HCT116 (cell line): Measurements from ENCODE around the gene LRRTM4. TPM values are rescaled to one million over a fixed set of nuclear protein-coding genes. Genes with fewer than 3 reads are reported as not detected.

Experiments
- ATAC-seq: fragments of 200-7000 bp; cut with Tn5 transposase; 2 replicates; pipeline ENCODE4 v1.9.1; 2020; ENCODE audit warnings: mild to moderate bottlenecking, moderate library complexity
- BruUV-seq: library from RNA; stranded (reverse); fragments of 400-500 nt; replicated peaks from 2 replicates; lab custom pipeline; 2021; lab: Mats Ljungman, UMichigan
- CTCF ChIA-PET: fragments of 300-600 bp; sonication (Branson Sonifier 250); formaldehyde crosslinking; loops from one replicate; lab custom pipeline; 2021; ENCODE audit warnings: antibody characterized with exemption; lab: Charles Lee
- POLR2A ChIA-PET: fragments of 300-600, 350-600 bp; sonication (Branson Sonifier 250); formaldehyde crosslinking; loops from one replicate; lab custom pipeline; 2021; ENCODE audit warnings: antibody characterized with exemption; lab: Charles Lee
- RAD21 ChIA-PET, 2 experiments: fragments of 300-600 bp; sonication (Branson Sonifier 250); formaldehyde crosslinking; loops; one replicate each; lab custom pipeline; 2023; ENCODE audit warnings: low total read pairs in 2 of 2; ENCODE audit not compliant: uncharacterized antibody in 2 of 2, unreplicated experiment in 2 of 2, low non-redundant PET in 1 of 2; lab: Charles Lee
- DNase-seq: peaks from one replicate; pipeline ENCODE4 v3.0.0-alpha.2; 2010; ENCODE audit warnings: low read depth, low spot score
- H2AFZ ChIP-seq: fragments of 200-600 bp; shearing (Covaris generic), sonication (generic); 2 replicates; pipeline ENCODE4 v1.6.1; 2017; ENCODE audit warnings: low read depth, mixed run types, mixed read lengths, antibody characterized with exemption, low read length; ENCODE audit not compliant: poor library complexity, severe bottlenecking
- H3K27ac ChIP-seq: 2 replicates; pipeline ENCODE4 v1.5.1; 2012; ENCODE audit warnings: low read depth, low read length
- H3K27me3 ChIP-seq: fragments of 200-600 bp; sonication (generic); 2 replicates; pipeline ENCODE4 v1.6.1; 2016; ENCODE audit warnings: mixed run types, low read length, mixed read lengths; ENCODE audit not compliant: insufficient read depth
- H3K36me3 ChIP-seq, 2 experiments: fragments of 200-500 bp in 1 of 2; fragments of 200-600 bp in 1 of 2; sonication (Bioruptor generic) in 1 of 2; sonication (generic) in 1 of 2; 2 replicates each; pipeline versions ENCODE4 v1.5.1 to v1.6.1; 2014 to 2016; ENCODE audit warnings: low read length in 2 of 2, inconsistent platforms in 1 of 2, mixed read lengths in 1 of 2, mixed run types in 1 of 2; ENCODE audit not compliant: insufficient read depth in 2 of 2, control insufficient read depth in 1 of 2
- H3K4me1 ChIP-seq, 2 experiments: fragments of 200-600 bp in 1 of 2; sonication (generic) in 1 of 2; 2 replicates each; pipeline versions ENCODE4 v1.5.1 to v1.6.1; 2012 to 2017; ENCODE audit warnings: low read length in 2 of 2, inconsistent platforms in 1 of 2, mild to moderate bottlenecking in 1 of 2, mixed read lengths in 1 of 2, mixed run types in 1 of 2, moderate library complexity in 1 of 2; ENCODE audit not compliant: insufficient read depth in 2 of 2, control insufficient read depth in 1 of 2
- H3K4me2 ChIP-seq: fragments of 200-600 bp; sonication (generic); 2 replicates; pipeline ENCODE4 v1.6.1; 2017; ENCODE audit warnings: mixed run types, low read length, mixed read lengths
- H3K4me3 ChIP-seq, 2 experiments: fragments of 200-600 bp in 1 of 2; sonication (generic) in 1 of 2; replicated peaks in 1 of 2; 2 replicates each; pipeline ENCODE4 v1.5.1; 2011 to 2016; ENCODE audit warnings: low read length in 2 of 2, control low read depth in 1 of 2, low read depth in 1 of 2, mild to moderate bottlenecking in 1 of 2, mixed read lengths in 1 of 2, mixed run types in 1 of 2
- H3K79me2 ChIP-seq: fragments of 200-600 bp; sonication (generic); 2 replicates; pipeline ENCODE4 v1.6.1; 2017; ENCODE audit warnings: mild to moderate bottlenecking, mixed run types, low read length, moderate library complexity, mixed read lengths; ENCODE audit not compliant: insufficient read depth
- H3K9ac ChIP-seq: fragments of 200-600 bp; sonication (generic); 2 replicates; pipeline ENCODE4 v1.6.1; 2016; ENCODE audit warnings: low read length, mixed read lengths
- H3K9me2 ChIP-seq: fragments of 200-600 bp; sonication (generic), shearing (Covaris generic); 2 replicates; pipeline ENCODE4 v1.6.1; 2017; ENCODE audit warnings: mixed run types, mild to moderate bottlenecking, moderate library complexity; ENCODE audit not compliant: insufficient read depth
- H3K9me3 ChIP-seq, 2 experiments: fragments of 200-500 bp in 1 of 2; fragments of 200-600 bp in 1 of 2; sonication (Bioruptor generic) in 1 of 2; sonication (generic) in 1 of 2; 2 replicates each; pipeline ENCODE4 v1.6.1; 2014 to 2017; ENCODE audit warnings: low read length in 2 of 2, mixed read lengths in 2 of 2, inconsistent platforms in 1 of 2, low read depth in 1 of 2, mild to moderate bottlenecking in 1 of 2, mixed run types in 1 of 2, moderate library complexity in 1 of 2; ENCODE audit not compliant: control insufficient read depth in 1 of 2, insufficient read depth in 1 of 2
- H4K20me1 ChIP-seq: fragments of 200-600 bp; sonication (generic), shearing (Covaris generic); 2 replicates; pipeline ENCODE4 v1.6.1; 2017; ENCODE audit warnings: mixed run types, mild to moderate bottlenecking, moderate library complexity; ENCODE audit not compliant: insufficient read depth
- ATF3 ChIP-seq: IDR thresholded peaks from 2 replicates; pipeline ENCODE4 v1.6.1; 2012
- CEBPB ChIP-seq: IDR thresholded peaks from 2 replicates; pipeline ENCODE4 v1.6.1; 2012; ENCODE audit warnings: low read depth
- CTCF ChIP-seq, 3 experiments: fragments of 200-600 bp in 1 of 3; sonication (generic) in 1 of 3; IDR thresholded peaks in 2 of 3; conservative IDR thresholded peaks in 1 of 3; 2 replicates each; pipeline ENCODE4 v1.5.1; 2012 to 2017; ENCODE audit warnings: low read depth in 2 of 3, low read length in 2 of 3, antibody characterized with exemption in 1 of 3, borderline replicate concordance in 1 of 3, control low read depth in 1 of 3, mild to moderate bottlenecking in 1 of 3, mixed read lengths in 1 of 3, mixed run types in 1 of 3, moderate library complexity in 1 of 3; ENCODE audit not compliant: insufficient read depth in 1 of 3
- EGR1 ChIP-seq: IDR thresholded peaks from 2 replicates; pipeline ENCODE4 v1.6.1; 2012; ENCODE audit warnings: low read depth
- EZH2 ChIP-seq: fragments of 200-600 bp; sonication (generic); IDR thresholded peaks from 2 replicates; pipeline ENCODE4 v1.6.1; 2017; ENCODE audit warnings: antibody characterized with exemption, mixed run types
- EZH2phosphoT487 ChIP-seq: fragments of 200-600 bp; IDR thresholded peaks from 2 replicates; pipeline ENCODE4 v1.6.1; 2018; ENCODE audit warnings: antibody characterized with exemption, borderline replicate concordance
- FOSL1 ChIP-seq: IDR thresholded peaks from 2 replicates; pipeline ENCODE4 v1.6.1; 2012; ENCODE audit warnings: low read depth
- JUND ChIP-seq: IDR thresholded peaks from 2 replicates; pipeline ENCODE4 v1.6.1; 2012
- POLR2A ChIP-seq: IDR thresholded peaks from 2 replicates; pipeline ENCODE4 v1.7.0; 2011; ENCODE audit warnings: borderline replicate concordance; ENCODE audit not compliant: insufficient read depth, insufficient read length; ENCODE audit errors: extremely low read depth
- POLR2AphosphoS5 ChIP-seq: IDR thresholded peaks from 2 replicates; pipeline ENCODE4 v1.6.1; 2011; ENCODE audit warnings: mild to moderate bottlenecking, low read depth, low read length, moderate library complexity
- SIN3A ChIP-seq: IDR thresholded peaks from 2 replicates; pipeline ENCODE4 v1.6.1; 2012; ENCODE audit warnings: low read depth
- ZFX ChIP-seq: fragments of 450-650 bp; IDR thresholded peaks from 2 replicates; pipeline ENCODE4 v1.6.1; 2017
- ZNF274 ChIP-seq: fragments of 200-500 bp; sonication (Bioruptor generic); IDR thresholded peaks from 2 replicates; pipeline ENCODE4 v1.6.1; 2014; ENCODE audit warnings: mild to moderate bottlenecking, low read depth, low read length, inconsistent platforms
- intact Hi-C: fragments of 100-400 bp; cut with micrococcal nuclease; formaldehyde crosslinking; loops from 2 replicates; pipeline ENCODE4 v1.10.0; 2022
- total RNA-seq: library from RNA; stranded (reverse); gene quantifications from one replicate; pipeline ENCODE4 v1.2.1, GENCODE V29; 2021; ENCODE audit not compliant: unreplicated experiment

The LRRTM4 gene
- total RNA-seq, 1 experiment from 2014 or later: 0.25 TPM

- ATAC-seq: no peak
Measured at GRCh38 chr2:77519164-77519887, 2.9 kb downstream of the LRRTM4 start.

GRCh38 chr2:77518311-77518710, 3.9 kb downstream of the LRRTM4 start:
- TF ChIP-seq SIN3A: no peak
- no peak for TF ChIP-seq ZNF274
- no peak for TF ChIP-seq CTCF (IDR thresholded peaks at IDR 0.05 in 2 of 3, conservative IDR thresholded peaks at IDR 0.05 in 1 of 3; ENCODE audit: borderline replicate concordance in 1 of 3, insufficient read depth in 1 of 3, low read depth in 2 of 3, low read length in 2 of 3)
- no peak for TF ChIP-seq JUND
- no peak for TF ChIP-seq ZFX
- TF ChIP-seq EGR1: no peak
- no peak for TF ChIP-seq EZH2phosphoT487
- no peak for TF ChIP-seq POLR2AphosphoS5
- TF ChIP-seq ATF3: no peak
- TF ChIP-seq CEBPB: no peak
- TF ChIP-seq FOSL1: no peak
- TF ChIP-seq, all 23 proteins: peak for 0
- H3K4me2 ChIP-seq: no peak overlapping the region
- no peaks in the 10 kb centered on the region for H3K4me1 ChIP-seq
- DNase-seq (no peak), ATAC-seq (no peak)
- RAD21 ChIA-PET: no interaction called here
- no peak overlapping the region for H3K27ac ChIP-seq
- H3K9ac ChIP-seq: no peak overlapping the region
- no TSS peak for BruUV-seq
- peaks cover 18 to 21% of the 10 kb centered on the region in 2 experiments; a peak in 2 of 4 replicates for H3K9me3 ChIP-seq
- CTCF ChIA-PET: no interaction called here
- intact Hi-C loops: no loop called here
- no peaks in the 10 kb centered on the region for H3K79me2 ChIP-seq
- H2AFZ ChIP-seq: no peak overlapping the region
- H3K4me3 ChIP-seq: no peak overlapping the region
- POLR2A ChIA-PET: no interaction called here
- no peaks in the 10 kb centered on the region for H4K20me1 ChIP-seq
- H3K36me3 ChIP-seq: no peaks in the 10 kb centered on the region
- H3K9me2 ChIP-seq: no peaks in the 10 kb centered on the region
- H3K27me3 ChIP-seq: no peaks in the 10 kb centered on the region

More at GRCh38 chr2:77519164-77519887, 2.9 kb downstream of the LRRTM4 start:
- no peaks in the 10 kb centered on the region for H3K4me1 ChIP-seq
- ChIA-PET POLR2A (no interaction called here), CTCF (no interaction called here), RAD21 (no interaction called here)
- no peak overlapping the region for H3K4me3 ChIP-seq
- no peak overlapping the region for H2AFZ ChIP-seq
- peaks cover 21% of the 10 kb centered on the region in 2 experiments; a peak in 2 of 4 replicates for H3K9me3 ChIP-seq
- H3K79me2 ChIP-seq: no peaks in the 10 kb centered on the region
- intact Hi-C loops: no loop called here
- no peaks in the 10 kb centered on the region for H3K9me2 ChIP-seq
- no TSS peak for BruUV-seq
- no peak overlapping the region for H3K4me2 ChIP-seq
- H3K9ac ChIP-seq: no peak overlapping the region
- DNase-seq: no peak
- H4K20me1 ChIP-seq: no peaks in the 10 kb centered on the region
- no peaks in the 10 kb centered on the region for H3K36me3 ChIP-seq
- no peak overlapping the region for H3K27ac ChIP-seq
- H3K27me3 ChIP-seq: no peaks in the 10 kb centered on the region
- TF ChIP-seq CEBPB: no peak
- TF ChIP-seq POLR2A: no peak
- TF ChIP-seq EZH2: no peak
- TF ChIP-seq, all 23 proteins: peak for 0
